Cardiac atrium fibroblast (primary cell): Measurements from ENCODE around the gene KLHL20. TPM values are rescaled to one million over a fixed set of nuclear protein-coding genes. Genes with fewer than 3 reads are reported as not detected.

Experiments
- total RNA-seq: library from RNA; depleted of rRNA; stranded (reverse); fragments of >200 nt; gene quantifications from 2 replicates; pipeline ENCODE4 v1.2.3, GENCODE V29; 2015

Gene KLHL20, protein sequence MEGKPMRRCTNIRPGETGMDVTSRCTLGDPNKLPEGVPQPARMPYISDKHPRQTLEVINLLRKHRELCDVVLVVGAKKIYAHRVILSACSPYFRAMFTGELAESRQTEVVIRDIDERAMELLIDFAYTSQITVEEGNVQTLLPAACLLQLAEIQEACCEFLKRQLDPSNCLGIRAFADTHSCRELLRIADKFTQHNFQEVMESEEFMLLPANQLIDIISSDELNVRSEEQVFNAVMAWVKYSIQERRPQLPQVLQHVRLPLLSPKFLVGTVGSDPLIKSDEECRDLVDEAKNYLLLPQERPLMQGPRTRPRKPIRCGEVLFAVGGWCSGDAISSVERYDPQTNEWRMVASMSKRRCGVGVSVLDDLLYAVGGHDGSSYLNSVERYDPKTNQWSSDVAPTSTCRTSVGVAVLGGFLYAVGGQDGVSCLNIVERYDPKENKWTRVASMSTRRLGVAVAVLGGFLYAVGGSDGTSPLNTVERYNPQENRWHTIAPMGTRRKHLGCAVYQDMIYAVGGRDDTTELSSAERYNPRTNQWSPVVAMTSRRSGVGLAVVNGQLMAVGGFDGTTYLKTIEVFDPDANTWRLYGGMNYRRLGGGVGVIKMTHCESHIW
- total RNA-seq = 23.8 and 28.5 TPM in 2 replicates

DNA sequence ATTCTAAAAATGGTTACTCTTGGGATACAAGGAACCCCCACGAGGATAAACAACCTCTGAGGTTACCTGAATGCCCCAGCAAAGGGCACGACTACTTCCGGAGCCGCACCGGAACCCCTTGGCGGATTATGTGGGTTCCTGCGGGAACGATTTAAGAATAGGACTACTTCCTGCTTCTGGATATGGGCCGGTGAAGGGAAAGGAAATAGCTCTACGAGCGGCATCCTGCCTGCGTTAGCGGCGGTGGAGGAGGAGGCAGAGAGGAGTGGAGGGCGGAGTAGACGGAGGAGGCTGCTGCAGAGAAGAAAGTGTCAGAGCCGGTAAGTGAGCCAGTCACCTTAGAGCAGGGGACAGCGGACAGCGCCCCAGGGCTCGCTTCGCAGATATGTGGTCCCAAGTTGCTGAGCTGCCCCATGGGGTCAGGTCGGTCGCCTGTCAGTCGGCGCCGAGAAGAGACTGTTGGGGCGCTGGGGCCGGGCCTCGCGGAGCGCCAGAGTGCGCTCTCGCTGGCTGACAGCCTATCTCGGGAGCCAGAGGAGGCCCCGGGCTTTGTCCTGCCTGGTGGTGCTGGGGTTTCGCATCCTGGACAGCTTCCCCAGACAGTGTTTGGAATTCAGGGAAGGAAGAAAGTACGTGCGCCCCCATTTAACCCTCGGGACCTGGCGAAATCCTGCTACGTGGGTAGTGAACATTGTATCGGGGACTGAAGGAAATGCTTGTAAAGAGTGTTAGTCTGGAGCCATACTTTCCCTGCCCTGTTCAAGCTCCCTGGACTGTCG, at the start of gene KLHL20:
Gene KLHL20 (plus strand): TSS at position 223 of the 779 bp plus-strand sequence. CDS start 1,063 bp downstream, outside the sequence.

DNA sequence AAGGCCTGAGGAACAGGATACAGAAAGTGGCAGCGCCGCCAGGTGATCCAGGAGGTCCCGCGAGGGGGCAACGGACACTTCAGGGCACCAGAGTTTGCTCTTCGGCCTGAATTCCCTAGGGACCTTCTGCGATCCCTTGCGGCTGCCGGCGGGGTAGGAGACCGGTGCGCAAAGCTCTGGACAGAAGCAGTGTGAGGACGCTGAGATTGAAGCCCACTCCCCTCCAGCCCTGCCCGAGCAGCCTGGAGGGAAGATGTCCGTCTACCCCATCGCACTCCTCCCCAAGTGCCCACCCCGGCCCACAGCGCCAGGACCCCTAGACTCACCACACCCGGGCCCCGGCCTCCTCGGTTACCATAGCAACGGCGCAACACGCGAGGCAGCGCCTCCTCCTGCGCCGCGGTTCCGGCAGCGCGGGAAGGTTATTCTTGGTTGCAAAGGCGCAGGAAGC, 45.3 kb upstream of the KLHL20 start, which contains the start of gene ANKRD45:
Gene ANKRD45 (minus strand): TSS at position 361 of the 451 bp plus-strand sequence. CDS start 10,433 bp downstream, outside the sequence.

DNA sequence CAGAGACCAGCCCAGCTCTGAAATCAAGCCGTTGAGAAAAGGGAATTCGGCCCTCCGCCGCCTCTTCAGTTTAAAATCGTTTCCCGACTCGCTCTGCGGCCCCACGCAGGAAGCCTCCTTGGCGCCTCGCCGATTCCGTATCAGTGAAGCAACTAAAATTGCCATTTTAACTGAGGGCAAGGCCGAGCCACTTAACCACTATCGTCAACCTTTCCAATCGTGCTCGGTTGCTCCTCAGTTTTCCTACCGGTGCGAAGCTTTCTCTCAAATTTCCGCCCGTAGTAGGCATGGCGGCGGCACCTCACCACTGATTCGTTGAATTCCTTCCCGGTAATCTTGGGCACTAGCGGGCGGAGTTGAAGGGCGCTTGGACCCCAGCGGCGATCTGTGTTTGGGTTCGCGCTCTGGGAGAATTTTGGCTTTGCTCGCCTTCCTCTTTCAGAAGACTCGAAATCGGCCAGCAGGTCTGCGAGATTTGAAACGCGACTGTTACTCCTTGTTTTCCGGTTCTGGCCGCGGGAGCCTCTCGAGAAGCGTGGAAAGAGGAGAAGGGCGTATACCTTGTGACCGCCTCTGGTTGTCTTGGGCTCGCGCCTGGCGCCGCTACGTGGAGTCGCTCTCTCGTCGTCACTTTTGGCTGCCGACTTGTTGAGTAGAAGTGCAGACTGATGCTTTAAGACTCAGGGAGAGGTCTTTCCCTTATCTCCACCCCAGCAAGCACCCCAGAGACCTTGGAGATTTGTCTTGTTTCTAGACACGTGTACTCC, 109.7 kb downstream of the KLHL20 start, which contains the start of the genes CENPL and DARS2:
Gene CENPL (minus strand): TSS at position 569 of the 767 bp plus-strand sequence. CDS start 13,584 bp downstream, outside the sequence.
Gene DARS2 (plus strand): TSS at position 359 of the 767 bp plus-strand sequence. CDS start 557 bp downstream, outside the sequence.

Other genes with a start within 250 kb of the KLHL20 start
- 248 and 300 TPM in 2 replicates for gene PRDX6, start 237.6 kb upstream of the KLHL20 start, total RNA-seq
- 2.7 and 7.8 TPM in 2 replicates for gene SLC9C2, start 111.9 kb upstream of the KLHL20 start, total RNA-seq
- not detected in 2 replicates for gene TEX50, start 79.6 kb upstream of the KLHL20 start, total RNA-seq
- gene ANKRD45, start 45.1 kb upstream of the KLHL20 start, total RNA-seq = not detected in 2 replicates
- 8.3 and 11.7 TPM in 2 replicates for gene DARS2, start 109.7 kb downstream of the KLHL20 start, total RNA-seq
- gene CENPL, start 109.9 kb downstream of the KLHL20 start, total RNA-seq = 5.4 and 8.3 TPM in 2 replicates
- gene GAS5, start 153.0 kb downstream of the KLHL20 start, total RNA-seq = 467 and 490 TPM in 2 replicates
- 3.6 and 4.5 TPM in 2 replicates for gene ZBTB37, start 153.4 kb downstream of the KLHL20 start, total RNA-seq
- 0.16 TPM in 1 of 2 replicates, not detected in the other for gene SERPINC1, start 202.3 kb downstream of the KLHL20 start, total RNA-seq